A673 (cell line): Measurements from ENCODE around the gene FLT1. TPM values are rescaled to one million over a fixed set of nuclear protein-coding genes. Genes with fewer than 3 reads are reported as not detected.

Experiments
- BruUV-seq: library from RNA; stranded (reverse); fragments of 400-500 nt; replicated peaks from 2 replicates; lab custom pipeline; 2021; lab: Mats Ljungman, UMichigan
- CTCF ChIA-PET: fragments of 300-600 bp; sonication (Branson Sonifier 250); formaldehyde crosslinking; loops from one replicate; lab custom pipeline; 2022; ENCODE audit warnings: antibody characterized with exemption; lab: Charles Lee
- POLR2A ChIA-PET: fragments of 300-600 bp; sonication (Branson Sonifier 250); formaldehyde crosslinking; loops from one replicate; lab custom pipeline; 2022; ENCODE audit warnings: antibody characterized with exemption; ENCODE audit not compliant: low non-redundant PET; lab: Charles Lee
- DNase-seq: peaks from one replicate; pipeline ENCODE4 v3.0.0-alpha.2; 2015; ENCODE audit warnings: low spot score
- H3K27ac ChIP-seq: fragments of 200-600 bp; sonication (generic); 2 replicates; pipeline ENCODE4 v1.5.1; 2016; ENCODE audit warnings: mixed run types, low read depth, mild to moderate bottlenecking, mixed read lengths, antibody characterized with exemption, low read length; ENCODE audit not compliant: poor library complexity, severe bottlenecking
- H3K27me3 ChIP-seq: fragments of 200-600 bp; sonication (generic); replicated peaks from 2 replicates; pipeline ENCODE4 v1.6.1; 2017; ENCODE audit warnings: mixed run types, low read depth, mild to moderate bottlenecking, mixed read lengths, antibody characterized with exemption, low read length; ENCODE audit not compliant: insufficient read depth, poor library complexity
- H3K36me3 ChIP-seq: fragments of 200-600 bp; sonication (generic); 2 replicates; pipeline ENCODE4 v1.6.1; 2016; ENCODE audit warnings: mixed run types, mild to moderate bottlenecking, mixed read lengths, antibody characterized with exemption, low read length; ENCODE audit not compliant: insufficient read depth, poor library complexity, severe bottlenecking
- H3K4me1 ChIP-seq: fragments of 200-600 bp; sonication (generic); 2 replicates; pipeline ENCODE4 v1.6.1; 2017; ENCODE audit warnings: mixed run types, mild to moderate bottlenecking, mixed read lengths, antibody characterized with exemption, low read length; ENCODE audit not compliant: insufficient read depth, poor library complexity, severe bottlenecking
- H3K4me3 ChIP-seq: fragments of 200-600 bp; sonication (generic); 2 replicates; pipeline ENCODE4 v1.5.1; 2016; ENCODE audit warnings: low read depth, mixed run types, mild to moderate bottlenecking, mixed read lengths, low read length; ENCODE audit not compliant: poor library complexity, severe bottlenecking
- H3K9me3 ChIP-seq: fragments of 200-600 bp; sonication (generic); 2 replicates; pipeline ENCODE4 v1.6.1; 2016; ENCODE audit warnings: mixed run types, low read depth, mild to moderate bottlenecking, mixed read lengths, antibody characterized with exemption, low read length; ENCODE audit not compliant: poor library complexity, severe bottlenecking
- CTCF ChIP-seq: fragments of 300-800, 200-600 bp; sonication (generic); conservative IDR thresholded peaks from 2 replicates; pipeline ENCODE4 v1.5.1; 2017; ENCODE audit warnings: low read depth, mild to moderate bottlenecking, antibody characterized with exemption, low read length, moderate library complexity, mixed read lengths
- EZH2 ChIP-seq: fragments of 200-600 bp; sonication (generic); IDR thresholded peaks from 2 replicates; pipeline ENCODE4 v1.6.1; 2017; ENCODE audit warnings: borderline replicate concordance, low read depth, mild to moderate bottlenecking, mixed read lengths, antibody characterized with exemption, low read length; ENCODE audit not compliant: poor library complexity, severe bottlenecking
- intact Hi-C: fragments of 100-400 bp; cut with micrococcal nuclease; formaldehyde crosslinking; loops from one replicate; pipeline ENCODE4 v1.10.0; 2022; ENCODE audit not compliant: unreplicated experiment
- total RNA-seq: library from RNA; stranded (reverse); gene quantifications from 2 replicates; pipeline ENCODE4 v1.2.3, GENCODE V29; 2021

Gene FLT1
- total RNA-seq, 1 experiment from 2014 or later: 5.2 TPM

DNA sequence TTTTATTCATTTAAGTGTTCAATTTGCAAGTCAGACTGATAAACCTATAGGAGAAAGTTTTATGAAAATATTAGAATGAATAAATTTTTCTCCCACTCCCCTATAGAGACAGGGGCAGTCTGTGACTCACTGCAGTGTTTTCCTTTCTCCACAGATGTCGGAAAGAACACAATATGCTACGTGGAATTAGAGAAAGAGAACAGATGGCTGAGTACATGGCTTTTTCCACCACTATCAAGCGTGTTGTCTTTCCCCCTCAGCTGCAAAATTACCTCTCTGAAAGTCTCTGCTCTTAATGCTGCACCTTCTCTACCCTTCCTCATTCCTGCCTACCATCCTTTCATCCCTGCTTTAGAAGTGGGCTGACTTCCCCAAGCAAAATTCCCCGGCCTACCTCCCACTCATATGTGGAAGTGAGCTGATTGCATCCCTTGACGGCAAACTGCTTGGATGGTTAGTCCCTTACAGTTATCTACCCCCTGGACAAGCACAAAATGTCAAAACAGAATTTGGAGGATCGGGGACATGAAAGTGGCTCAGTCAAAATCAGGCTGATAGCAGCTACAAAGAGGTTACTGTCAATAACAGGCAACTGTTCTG, 30.0 kb downstream of the FLT1 start:
- H3K4me1 ChIP-seq: no peaks in the 10 kb centered on the region
- intact Hi-C loops: no loop called here
- TF ChIP-seq CTCF: no peak
- no peak for TF ChIP-seq EZH2
- H3K36me3 ChIP-seq: no peaks in the 10 kb centered on the region
- ChIA-PET CTCF (no interaction called here), POLR2A (no interaction called here)
- H3K27ac ChIP-seq: no peak overlapping the region
- no TSS peak for BruUV-seq
- H3K27me3 ChIP-seq: no peaks in the 10 kb centered on the region
- no peak for DNase-seq
- H3K4me3 ChIP-seq: no peak overlapping the region
- no peaks in the 10 kb centered on the region for H3K9me3 ChIP-seq

GRCh38 chr13:28463481-28463880, 31.4 kb downstream of the FLT1 start:
- no TSS peak for BruUV-seq
- Histone ChIP-seq H3K27me3 (no peaks in the 10 kb centered on the region), H3K36me3 (no peaks in the 10 kb centered on the region), H3K27ac (no peak overlapping the region), H3K9me3 (no peaks in the 10 kb centered on the region), H3K4me1 (no peaks in the 10 kb centered on the region), H3K4me3 (no peak overlapping the region)
- no peak for DNase-seq
- POLR2A ChIA-PET: no interaction called here
- TF ChIP-seq EZH2 (no peak), CTCF (no peak)
- CTCF ChIA-PET: no interaction called here
- intact Hi-C loops: no loop called here

DNA sequence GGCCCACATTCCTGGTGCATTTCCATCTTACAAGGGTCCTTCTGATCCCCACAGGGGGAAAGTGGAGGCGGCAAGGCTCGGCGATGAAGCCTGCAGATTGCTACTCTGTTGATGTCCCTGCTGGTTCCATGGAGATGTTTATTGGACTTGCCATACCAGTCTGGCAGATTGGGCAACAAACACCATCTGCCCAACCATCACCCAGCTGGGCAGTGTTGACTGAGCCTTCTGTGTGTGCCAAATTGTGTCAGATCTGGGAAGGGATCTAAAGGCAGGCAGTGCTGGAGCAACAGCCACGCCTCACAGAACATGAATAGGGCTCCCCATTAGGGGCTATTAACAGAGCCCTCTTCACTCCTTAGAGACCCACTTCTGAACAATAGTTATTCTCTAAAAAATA, 35.0 kb downstream of the FLT1 start:
- no peaks in the 10 kb centered on the region for H3K27me3 ChIP-seq
- TF ChIP-seq EZH2 (no peak), CTCF (no peak)
- no peaks in the 10 kb centered on the region for H3K9me3 ChIP-seq
- POLR2A ChIA-PET: interaction anchor here (0.7 kb wide), 1 partner anchor 19 kb away, joined by 3 read pairs; no protein-coding TSS in a partner anchor
- no TSS peak for BruUV-seq
- H3K36me3 ChIP-seq: no peaks in the 10 kb centered on the region
- no peaks in the 10 kb centered on the region for H3K4me1 ChIP-seq
- no peak overlapping the region for H3K27ac ChIP-seq
- CTCF ChIA-PET: no interaction called here
- DNase-seq: no peak
- no peak overlapping the region for H3K4me3 ChIP-seq
- intact Hi-C loops: no loop called here
